CD4-positive, alpha-beta T cell treated with Interleukin-4 for 4 hours (primary cell): ENCODE results near the gene ADCY1.

Source experiments
- DNase-seq: peaks from one replicate; pipeline ENCODE4 v3.0.0-alpha.2; 2020

The ADCY1 gene

GRCh38 chr7:45697576-45698136 is 123.5 kb downstream of the ADCY1 start:
- DNase-seq: no peak

- DNase-seq: no peak
Observed at GRCh38 chr7:45698303-45699014, 124.3 kb downstream of the ADCY1 start.

GRCh38 chr7:45699015-45699309 is 124.8 kb downstream of the ADCY1 start:
- no peak for DNase-seq

DNA sequence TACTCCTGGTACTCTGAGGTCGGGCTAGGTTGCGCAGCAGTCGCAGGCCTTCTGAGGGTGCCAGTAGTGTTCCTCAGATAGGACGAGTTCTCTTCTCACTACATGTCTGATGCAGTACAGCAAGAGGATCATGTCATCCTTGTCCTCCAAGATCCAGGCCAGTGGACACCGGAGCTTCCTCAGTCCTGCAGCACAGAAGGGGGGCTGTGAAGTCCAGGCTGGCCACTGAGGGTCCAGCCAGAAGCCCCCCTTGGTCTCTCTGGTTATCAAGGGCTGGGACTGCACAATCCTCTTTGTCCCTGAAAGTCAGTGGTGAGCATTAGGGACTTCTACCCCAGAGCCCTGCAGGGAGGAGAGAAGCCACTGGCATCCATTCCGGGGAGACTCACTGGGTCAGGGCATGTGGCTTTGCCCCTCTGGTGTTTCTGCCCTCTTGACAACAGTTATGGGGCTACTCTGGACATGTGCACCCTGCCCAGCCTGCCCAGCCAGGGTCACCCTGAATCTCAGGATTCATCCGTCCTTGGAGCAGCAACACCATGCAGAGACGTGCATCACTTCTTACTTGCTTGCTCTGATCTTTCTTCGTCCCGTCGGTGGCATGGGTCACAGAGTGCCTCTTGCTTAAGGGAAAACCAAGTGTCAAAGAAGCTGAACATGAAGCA is 125.7 kb downstream of the ADCY1 start:
- no peak for DNase-seq

- DNase-seq: no peak
Observed at GRCh38 chr7:45700556-45700955, 126.4 kb downstream of the ADCY1 start.

- DNase-seq: no peak
Observed at GRCh38 chr7:45701701-45702510, 127.7 kb downstream of the ADCY1 start.

DNA sequence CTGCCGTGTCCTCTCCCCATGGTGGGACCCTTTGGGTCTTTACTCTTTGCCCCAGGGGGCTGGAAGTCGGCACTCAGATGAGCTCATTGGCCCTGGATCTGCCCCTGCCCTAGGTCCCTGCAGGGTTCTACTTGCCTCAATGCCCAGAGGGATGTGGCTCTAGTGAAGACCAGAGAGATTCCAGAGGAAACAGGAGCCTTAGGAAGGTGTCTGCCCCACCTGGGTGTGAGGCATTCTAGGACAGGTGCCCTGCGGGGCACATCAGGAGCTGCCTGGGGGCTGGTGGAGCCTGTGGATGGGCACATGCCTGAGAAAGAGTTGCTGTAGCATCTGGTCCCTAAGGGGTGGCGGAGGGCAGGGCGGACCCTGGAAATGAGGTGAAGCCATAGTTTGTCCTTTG is 128.6 kb downstream of the ADCY1 start:
- no peak for DNase-seq

- DNase-seq: no peak
Observed at GRCh38 chr7:45703373-45703821, 129.2 kb downstream of the ADCY1 start.

GRCh38 chr7:45703911-45704682 is 129.9 kb downstream of the ADCY1 start:
- no peak for DNase-seq

DNA sequence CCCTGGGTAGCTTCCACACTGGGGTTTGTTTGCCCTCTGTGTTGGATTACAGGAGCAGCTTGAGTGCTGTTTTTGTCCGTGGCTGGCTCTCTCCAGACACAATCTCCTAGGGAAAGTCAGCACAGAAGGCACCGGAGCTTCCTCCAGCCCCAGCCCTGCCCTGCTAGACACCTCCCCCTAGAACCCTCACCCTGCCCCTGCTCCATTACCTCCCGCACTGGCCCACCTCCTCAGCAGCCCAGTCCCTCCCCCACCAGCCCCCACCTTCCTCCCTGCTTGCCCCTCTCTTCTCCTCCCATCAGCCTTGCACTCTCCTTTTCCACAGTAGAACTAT is 130.5 kb downstream of the ADCY1 start:
- DNase-seq: no peak

DNA sequence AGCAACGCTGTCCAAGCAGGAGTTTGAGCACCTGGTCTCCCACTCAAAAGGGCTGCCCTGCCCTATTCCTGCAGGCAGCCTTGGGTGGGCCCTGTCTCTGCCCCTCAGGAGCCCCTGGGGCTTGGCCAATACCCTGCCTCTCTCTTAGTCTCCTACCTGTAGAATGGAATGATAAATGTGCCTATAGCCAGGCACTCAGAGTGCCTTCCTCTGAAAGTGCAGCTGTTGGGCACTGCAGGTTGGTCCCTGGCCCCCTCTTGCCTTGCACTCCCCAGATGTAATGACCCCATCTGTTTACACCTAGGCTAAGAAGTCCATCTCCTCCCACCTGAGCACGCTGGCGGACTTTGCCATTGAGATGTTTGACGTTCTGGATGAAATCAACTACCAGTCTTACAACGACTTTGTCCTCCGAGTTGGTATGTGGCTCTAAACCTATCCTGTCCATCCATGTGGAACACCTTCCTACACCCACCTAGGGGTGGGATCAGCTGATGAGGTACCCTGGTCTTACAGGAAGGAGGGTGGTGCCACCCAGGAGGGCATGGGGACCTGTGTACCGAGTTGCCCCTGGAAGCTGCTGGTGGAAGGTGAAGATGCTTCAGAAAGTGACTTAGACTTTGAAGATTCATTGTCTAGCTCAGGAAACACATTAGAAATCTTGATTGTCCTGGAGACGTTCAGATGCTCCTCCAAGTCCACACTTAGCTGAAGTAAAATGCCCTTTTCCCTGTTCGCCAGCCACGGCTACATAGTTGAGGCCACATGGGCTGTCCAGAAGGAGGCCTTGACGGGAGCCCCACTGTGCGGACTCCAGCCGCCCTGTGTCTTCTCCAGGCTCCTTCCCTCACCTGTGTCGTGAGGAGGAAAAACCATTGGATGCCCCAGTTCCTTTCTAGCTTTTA is 134.1 kb downstream of the ADCY1 start:
- no peak for DNase-seq

DNA sequence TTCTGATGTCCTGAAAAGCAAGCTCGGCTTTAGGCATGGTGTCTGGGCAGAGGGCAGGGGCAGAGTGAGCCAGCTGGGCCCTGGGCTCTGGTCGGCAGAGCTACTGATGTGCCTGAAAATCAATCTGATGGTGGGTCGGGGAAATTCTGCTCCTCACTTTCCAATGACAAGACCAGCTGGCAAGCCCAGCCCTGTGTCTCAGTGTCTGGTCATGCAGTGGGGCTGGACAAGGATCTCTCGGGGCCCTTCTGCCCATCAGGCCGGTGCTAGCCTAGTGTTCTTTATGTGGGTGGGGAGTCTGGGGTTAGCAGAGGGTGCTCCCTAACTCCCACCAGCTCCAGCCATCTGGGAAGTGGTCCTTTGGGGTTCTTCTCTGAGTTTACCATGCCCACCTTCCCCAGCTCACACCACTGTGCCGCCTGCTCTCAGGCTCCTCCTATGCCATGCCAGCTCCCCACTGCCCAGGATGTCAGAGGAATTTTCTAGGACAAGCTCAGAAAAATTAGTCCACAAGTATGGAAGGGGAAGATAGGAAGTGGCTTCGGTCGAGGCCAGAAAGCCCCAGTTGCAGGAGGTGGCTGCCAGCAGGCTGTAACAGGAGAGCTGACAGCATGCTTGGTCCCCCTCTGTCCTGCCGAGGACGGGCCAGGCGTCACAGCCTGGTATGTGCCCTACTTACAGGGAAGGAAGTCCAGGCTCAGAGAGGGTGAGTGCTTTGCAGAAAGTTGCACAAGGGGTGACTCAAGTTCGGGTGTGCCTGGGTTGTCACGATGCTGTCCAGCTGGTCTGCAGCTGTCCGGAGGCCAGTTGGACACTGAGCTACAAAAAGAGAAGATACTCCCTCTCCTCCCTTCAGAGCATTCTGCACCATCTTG is 135.2 kb downstream of the ADCY1 start:
- no peak for DNase-seq

- DNase-seq: no peak
Observed at GRCh38 chr7:45710271-45711160, 136.3 kb downstream of the ADCY1 start.

GRCh38 chr7:45711161-45711490 is 137.0 kb downstream of the ADCY1 start:
- no peak for DNase-seq

DNA sequence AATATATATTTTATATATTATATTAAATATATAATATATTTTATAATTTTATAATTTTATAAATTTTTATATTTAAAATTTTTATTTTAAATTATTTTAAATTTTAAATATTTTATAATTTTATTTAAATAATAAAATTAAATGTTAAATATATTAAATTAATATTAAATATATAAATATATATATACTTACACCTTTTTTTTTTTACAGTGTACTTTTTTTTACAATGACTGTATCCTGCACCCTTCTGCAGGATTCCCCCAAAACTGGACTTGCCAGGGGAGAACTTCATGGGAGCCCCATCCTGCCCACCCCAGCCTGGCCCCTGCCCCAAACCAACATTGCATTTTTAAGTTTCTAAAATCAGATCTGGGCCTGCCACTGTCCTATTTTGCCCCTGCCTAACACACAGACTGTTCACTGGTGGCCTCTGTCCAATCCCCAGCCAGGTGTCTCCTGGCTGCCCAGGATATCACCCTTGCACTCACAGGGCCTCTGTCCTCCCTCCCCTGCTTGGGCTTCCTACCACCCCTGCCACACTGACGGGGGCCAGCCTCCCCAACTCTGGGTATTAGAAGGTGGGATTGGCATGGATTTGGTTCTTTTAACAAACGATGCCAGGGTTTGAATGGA is 138.0 kb downstream of the ADCY1 start:
- no peak for DNase-seq

DNA sequence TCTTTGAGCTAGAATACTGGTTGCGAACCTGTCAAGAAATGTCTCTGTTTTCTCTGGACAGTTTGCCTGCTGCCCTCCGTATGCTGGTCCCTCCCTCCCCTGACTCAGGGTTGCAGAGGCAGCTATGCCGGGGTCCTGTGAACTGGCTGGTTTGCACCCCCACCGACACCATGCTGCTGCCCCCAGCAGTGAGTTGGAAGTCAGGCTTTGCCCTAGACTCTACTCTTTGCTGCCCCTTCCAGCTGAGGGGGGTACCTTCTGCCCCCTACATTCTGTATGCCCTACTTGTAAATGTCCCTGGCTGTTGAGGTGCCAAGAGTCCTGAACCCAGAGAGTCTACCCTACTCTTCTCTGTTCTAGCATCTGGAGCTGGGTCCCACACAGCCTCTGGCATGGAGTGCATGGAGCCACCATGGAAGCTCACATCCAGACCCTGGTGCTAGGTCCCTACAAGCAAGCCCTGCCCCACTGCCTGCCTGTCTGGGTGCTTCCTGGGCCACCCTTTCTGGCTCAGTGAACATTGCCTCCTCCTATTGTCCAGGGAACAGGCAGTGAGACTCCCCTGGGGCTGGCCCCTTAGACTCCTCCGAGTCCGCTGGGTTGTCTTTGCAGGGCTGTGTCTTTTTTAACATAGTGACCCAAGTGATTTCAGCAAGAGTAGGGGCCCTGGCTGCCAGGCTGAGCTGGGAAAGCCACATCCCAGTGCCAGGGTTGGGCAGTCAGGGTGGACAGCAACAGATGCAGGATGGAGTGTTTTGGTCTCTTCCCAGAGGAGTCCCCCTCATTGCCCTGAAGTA is 138.9 kb downstream of the ADCY1 start:
- no peak for DNase-seq

- no peak for DNase-seq
Observed at GRCh38 chr7:45713669-45714520, 139.7 kb downstream of the ADCY1 start.

- DNase-seq: no peak
Observed at GRCh38 chr7:45714521-45714820, 140.3 kb downstream of the ADCY1 start.
